Mesendoderm (in vitro differentiated cells): ENCODE results near the gene ZMYM5.
"Not testable (repeated sequence)": the region's sequence is repeated elsewhere in the genome, so short reads cannot be mapped to it uniquely, and the experiment has no call there.

ENCODE experiments used
- DNase-seq: peaks from one replicate; pipeline ENCODE4 v3.0.0; 2013
- H2AK5ac ChIP-seq: 2 replicates; pipeline ENCODE4 v1.6.1; 2013; ENCODE audit warnings: low read length, inconsistent platforms
- H2BK120ac ChIP-seq: 2 replicates; pipeline ENCODE4 v1.6.1; 2013; ENCODE audit warnings: low read depth, mild to moderate bottlenecking, low read length, moderate library complexity, mixed read lengths
- H2BK15ac ChIP-seq: replicated peaks from 2 replicates; pipeline ENCODE4 v1.6.1; 2013; ENCODE audit warnings: low read depth, mild to moderate bottlenecking, moderate library complexity
- H2BK5ac ChIP-seq: 2 replicates; pipeline ENCODE4 v1.6.1; 2013; ENCODE audit warnings: low read length, inconsistent platforms
- H3K18ac ChIP-seq: 2 replicates; pipeline ENCODE4 v1.6.1; 2013; ENCODE audit warnings: mild to moderate bottlenecking, low read length, mixed read lengths
- H3K23ac ChIP-seq: one replicate; pipeline ENCODE4 v1.6.1; 2013; ENCODE audit warnings: low read length
- H3K27ac ChIP-seq: 2 replicates; pipeline ENCODE4 v1.5.1; 2013; ENCODE audit warnings: low read depth, mild to moderate bottlenecking, inconsistent platforms, low read length, moderate library complexity
- H3K27me3 ChIP-seq: 2 replicates; pipeline ENCODE4 v1.6.1; 2013; ENCODE audit warnings: low read length, control low read depth, mild to moderate bottlenecking, inconsistent platforms; ENCODE audit not compliant: insufficient read depth, poor library complexity
- H3K36me3 ChIP-seq: 2 replicates; pipeline ENCODE4 v1.6.1; 2013; ENCODE audit warnings: low read length, inconsistent platforms; ENCODE audit not compliant: control insufficient read depth, insufficient read depth
- H3K4ac ChIP-seq: one replicate; pipeline ENCODE4 v1.6.1; 2013; ENCODE audit warnings: low read depth, mild to moderate bottlenecking, low read length, moderate library complexity
- H3K4me1 ChIP-seq: 2 replicates; pipeline ENCODE4 v1.6.1; 2013; ENCODE audit warnings: low read depth, low read length, inconsistent platforms; ENCODE audit not compliant: control insufficient read depth
- H3K4me2 ChIP-seq: 2 replicates; pipeline ENCODE4 v1.6.1; 2013; ENCODE audit warnings: low read length
- H3K4me3 ChIP-seq: 2 replicates; pipeline ENCODE4 v1.5.1; 2013; ENCODE audit warnings: mild to moderate bottlenecking, low read length
- H3K56ac ChIP-seq: one replicate; pipeline ENCODE4 v1.6.1; 2013; ENCODE audit warnings: low read length
- H3K79me1 ChIP-seq: 2 replicates; pipeline ENCODE4 v1.6.1; 2013; ENCODE audit warnings: low read length, inconsistent platforms
- H3K79me2 ChIP-seq: 2 replicates; pipeline ENCODE4 v1.6.1; 2013; ENCODE audit warnings: mild to moderate bottlenecking, low read length; ENCODE audit not compliant: control insufficient read depth, insufficient read depth
- H3K9ac ChIP-seq: 2 replicates; pipeline ENCODE4 v1.6.1; 2013; ENCODE audit warnings: low read length, inconsistent platforms
- H4K5ac ChIP-seq: one replicate; pipeline ENCODE4 v1.6.1; 2013; ENCODE audit warnings: low read length
- H4K8ac ChIP-seq: one replicate; pipeline ENCODE4 v1.6.1; 2013; ENCODE audit warnings: low read depth, mild to moderate bottlenecking, control low read depth, low read length, moderate library complexity
- WGBS: extraction: QIAGEN DNeasy Blood & Tissue Kit; methylation state at CpG from one replicate; pipeline ENCODE4 v1.1.7; 2013; ENCODE audit warnings: low lambda C conversion rate, missing lambda C conversion rate; ENCODE audit not compliant: insufficient coverage; ENCODE audit errors: extremely low coverage; 5-methylcytosine and 5-hydroxymethylcytosine counted together

The ZMYM5 gene

GRCh38 chr13:19782049-19782726 is 81.3 kb downstream of the ZMYM5 start:
- DNase-seq: peak; percentile 51
- peak overlapping the region; percentile 96 for H3K4me3 ChIP-seq
- H4K5ac ChIP-seq: no peak overlapping the region
- no peak overlapping the region for H2BK120ac ChIP-seq
- peak overlapping the region; percentile 94 for H3K56ac ChIP-seq
- no peak overlapping the region for H2AK5ac ChIP-seq
- no peak overlapping the region for H2BK15ac ChIP-seq
- H3K79me1 ChIP-seq: no peaks in the 10 kb centered on the region
- H3K36me3 ChIP-seq: no peaks in the 10 kb centered on the region
- peak overlapping the region; percentile 48 for H3K23ac ChIP-seq
- H3K4ac ChIP-seq: peak overlapping the region; percentile 92
- H3K9ac ChIP-seq: peak overlapping the region; percentile 90
- peak overlapping the region; percentile 82 for H3K27ac ChIP-seq
- no peaks in the 10 kb centered on the region for H3K27me3 ChIP-seq
- no peaks in the 10 kb centered on the region for H3K4me1 ChIP-seq
- WGBS: no CpG with 5 or more reads among the region's 77 CpGs
- H4K8ac ChIP-seq: peak overlapping the region; percentile 95
- peak overlapping the region; percentile 91 for H3K18ac ChIP-seq
- H3K4me2 ChIP-seq: peak overlapping the region; percentile 14
- no peak overlapping the region for H2BK5ac ChIP-seq
- peaks cover 25% of the 10 kb centered on the region for H3K79me2 ChIP-seq

- H3K56ac ChIP-seq: peak overlapping the region; percentile 94
- no peak for DNase-seq
- peak overlapping the region; percentile 95 for H4K8ac ChIP-seq
- H2AK5ac ChIP-seq: no peak overlapping the region
- peak overlapping the region; percentile 96 for H3K4me3 ChIP-seq
- peak overlapping the region; percentile 90 for H3K9ac ChIP-seq
- no peaks in the 10 kb centered on the region for H3K79me1 ChIP-seq
- peaks cover 32% of the 10 kb centered on the region for H3K79me2 ChIP-seq
- no peak overlapping the region for H3K23ac ChIP-seq
- H3K4ac ChIP-seq: no peak overlapping the region
- H2BK5ac ChIP-seq: no peak overlapping the region
- H4K5ac ChIP-seq: no peak overlapping the region
- no peak overlapping the region for H2BK15ac ChIP-seq
- no peaks in the 10 kb centered on the region for H3K4me1 ChIP-seq
- H3K4me2 ChIP-seq: peak overlapping the region; percentile 67
- no peak overlapping the region for H3K27ac ChIP-seq
- no peak overlapping the region for H2BK120ac ChIP-seq
- peak overlapping the region; percentile 91 for H3K18ac ChIP-seq
- H3K36me3 ChIP-seq: no peaks in the 10 kb centered on the region
- WGBS: no CpG with 5 or more reads among the region's 9 CpGs
- H3K27me3 ChIP-seq: no peaks in the 10 kb centered on the region
Observed at GRCh38 chr13:19781526-19781925, 81.9 kb downstream of the ZMYM5 start.

- not testable (repeated sequence) for H3K9ac ChIP-seq, H4K8ac ChIP-seq, H3K79me1 ChIP-seq, H3K18ac ChIP-seq, H3K4me1 ChIP-seq, H3K56ac ChIP-seq, H2BK15ac ChIP-seq, H3K36me3 ChIP-seq, H3K27ac ChIP-seq, H2BK120ac ChIP-seq, H3K4ac ChIP-seq, H3K23ac ChIP-seq, H2AK5ac ChIP-seq, H2BK5ac ChIP-seq, H3K27me3 ChIP-seq, H3K4me2 ChIP-seq, H3K4me3 ChIP-seq, H4K5ac ChIP-seq
- WGBS: no CpG with 5 or more reads among the region's 22 CpGs
- DNase-seq: peak; percentile 13
- H3K79me2 ChIP-seq: peaks cover 38% of the 10 kb centered on the region
Observed at GRCh38 chr13:19780753-19781418, 82.6 kb downstream of the ZMYM5 start.
